SU-DHL-6 (cell line): ENCODE results near the gene NYAP2.

Experiments
- H2AFZ ChIP-seq: fragments of 200-600 bp; sonication (generic); 2 replicates; pipeline ENCODE4 v1.6.1; 2014; ENCODE audit warnings: low read depth, mild to moderate bottlenecking, moderate library complexity, mixed read lengths, antibody characterized with exemption, low read length; ENCODE audit not compliant: severe bottlenecking
- H3F3A ChIP-seq: fragments of 200-600 bp; shearing (Covaris generic); 2 replicates; pipeline ENCODE4 v1.6.0; 2016; ENCODE audit warnings: antibody characterized with exemption, mild to moderate bottlenecking; ENCODE audit not compliant: insufficient read depth
- H3K27ac ChIP-seq: fragments of 200-600 bp; sonication (generic); 2 replicates; pipeline ENCODE4 v1.5.1; 2016; ENCODE audit warnings: low read depth, mild to moderate bottlenecking, low read length, moderate library complexity, mixed read lengths
- H3K27me3 ChIP-seq: fragments of 200-600 bp; sonication (generic), shearing (Covaris generic); 2 replicates; pipeline ENCODE4 v1.6.0; 2014; ENCODE audit warnings: mild to moderate bottlenecking, low read length
- H3K36me3 ChIP-seq: fragments of 200-600 bp; sonication (generic); 2 replicates; pipeline ENCODE4 v1.6.1; 2014; ENCODE audit warnings: mild to moderate bottlenecking, low read length, mixed read lengths
- H3K4me2 ChIP-seq: fragments of 300-600, 200-600 bp; shearing (Covaris generic), sonication (generic); 2 replicates; pipeline ENCODE4 v1.6.0; 2014; ENCODE audit warnings: low read length, low read depth, mild to moderate bottlenecking; ENCODE audit not compliant: poor library complexity, severe bottlenecking
- H3K4me3 ChIP-seq: fragments of 200-600 bp; sonication (generic); 2 replicates; pipeline ENCODE4 v1.5.1; 2014; ENCODE audit warnings: antibody characterized with exemption, low read length, mild to moderate bottlenecking, mixed read lengths; ENCODE audit not compliant: insufficient read depth, poor library complexity, severe bottlenecking
- H3K79me2 ChIP-seq: fragments of 200-600 bp; sonication (generic); 2 replicates; pipeline ENCODE4 v1.6.1; 2014; ENCODE audit warnings: mild to moderate bottlenecking, low read length, moderate library complexity; ENCODE audit not compliant: insufficient read depth
- H3K9ac ChIP-seq: fragments of 200-600 bp; sonication (generic); 2 replicates; pipeline ENCODE4 v1.7.0; 2014; ENCODE audit warnings: mild to moderate bottlenecking, low read length
- H3K9me2 ChIP-seq: fragments of 200-600 bp; sonication (generic); replicated peaks from 2 replicates; pipeline ENCODE4 v1.6.1; 2014; ENCODE audit warnings: low read length; ENCODE audit not compliant: insufficient read depth
- H3K9me3 ChIP-seq: fragments of 200-600 bp; sonication (generic); 2 replicates; pipeline ENCODE4 v1.6.1; 2014; ENCODE audit warnings: low read length, mixed read lengths; ENCODE audit not compliant: insufficient read depth
- H4K20me1 ChIP-seq: fragments of 200-600 bp; sonication (generic); 2 replicates; pipeline ENCODE4 v1.6.1; 2014; ENCODE audit warnings: low read depth, mild to moderate bottlenecking, antibody characterized with exemption, low read length, moderate library complexity, mixed read lengths
- EZH2phosphoT487 ChIP-seq: fragments of 200-600 bp; sonication (generic), shearing (Covaris generic); conservative IDR thresholded peaks from 2 replicates; pipeline ENCODE4 v1.6.1; 2018; ENCODE audit warnings: mild to moderate bottlenecking, antibody characterized with exemption, low read length, moderate library complexity, mixed read lengths
- TF ChIP-seq, protein P1 (sequence below): fragments of 200-600 bp; sonication (generic); IDR thresholded peaks from one replicate; pipeline ENCODE4 v1.5.1; 2017; ENCODE audit warnings: antibody characterized with exemption, mild to moderate bottlenecking, low read length, moderate library complexity; ENCODE audit not compliant: insufficient read depth, poor library complexity, severe bottlenecking

The NYAP2 gene

DNA sequence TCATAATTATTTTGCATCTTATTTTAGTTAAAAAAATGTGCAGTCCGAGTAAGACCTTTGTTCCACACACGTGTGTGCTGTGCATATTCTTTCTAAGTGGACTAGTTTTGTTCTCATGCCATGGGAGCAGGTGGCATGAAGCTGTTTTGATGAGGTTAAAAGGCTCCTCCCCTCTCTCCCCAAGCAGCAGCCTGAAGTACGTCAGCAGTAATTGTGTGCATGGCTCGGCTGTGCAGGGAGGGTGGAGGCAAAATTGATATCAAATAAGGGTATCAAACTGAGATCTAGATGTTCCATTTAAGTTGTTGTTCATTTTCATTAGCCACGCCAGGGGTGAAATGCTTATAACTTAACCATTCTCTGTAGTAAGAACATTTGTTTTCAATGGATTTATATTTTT lies at the start of gene NYAP2:
TSS of gene NYAP2 (plus strand) at position 207 of the 400 bp plus-strand sequence. CDS start 9,171 bp downstream, outside the sequence.
- H3K27ac ChIP-seq: no peak within 1 kb of the TSS
- no peak within 1 kb of the TSS for H3K9ac ChIP-seq
- H3F3A ChIP-seq: no peaks in the 10 kb centered on the region
- no peaks in the 10 kb centered on the region for H3K36me3 ChIP-seq
- H2AFZ ChIP-seq: no peak within 1 kb of the TSS
- no peak for TF ChIP-seq EZH2phosphoT487
- H3K27me3 ChIP-seq: no peaks in the 10 kb centered on the region
- no peak within 1 kb of the TSS for H3K4me2 ChIP-seq
- H3K9me3 ChIP-seq: no peaks in the 10 kb centered on the region
- H3K79me2 ChIP-seq: no peaks in the 10 kb centered on the region
- no peaks in the 10 kb centered on the region for H4K20me1 ChIP-seq
- H3K4me3 ChIP-seq: no peak within 1 kb of the TSS
- no peaks in the 10 kb centered on the region for H3K9me2 ChIP-seq

DNA sequence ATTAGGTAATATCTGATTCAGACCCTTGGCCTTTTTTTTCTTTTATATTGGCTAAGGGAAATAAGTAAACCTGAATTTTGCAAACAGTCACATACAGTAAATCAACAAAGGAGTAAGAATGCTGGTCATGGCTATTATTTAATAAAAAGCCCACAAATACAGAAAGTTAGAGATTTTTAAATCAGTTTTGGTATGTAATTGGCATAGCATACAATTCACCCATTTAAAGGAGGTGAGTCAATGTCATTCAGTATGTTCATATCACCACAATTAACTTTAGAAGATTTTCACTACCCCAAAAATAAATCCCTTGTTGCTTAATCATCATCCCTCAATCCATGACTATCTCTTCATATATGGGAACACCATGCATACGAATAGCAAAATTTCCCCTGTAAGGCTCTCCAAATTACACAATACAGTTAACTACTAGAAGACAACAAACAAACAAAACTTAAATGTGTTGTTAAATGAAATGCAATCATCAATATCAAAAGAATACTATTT lies 45.9 kb upstream of the NYAP2 start:
- TF ChIP-seq EZH2phosphoT487: no peak
- TF ChIP-seq, protein P1, sequence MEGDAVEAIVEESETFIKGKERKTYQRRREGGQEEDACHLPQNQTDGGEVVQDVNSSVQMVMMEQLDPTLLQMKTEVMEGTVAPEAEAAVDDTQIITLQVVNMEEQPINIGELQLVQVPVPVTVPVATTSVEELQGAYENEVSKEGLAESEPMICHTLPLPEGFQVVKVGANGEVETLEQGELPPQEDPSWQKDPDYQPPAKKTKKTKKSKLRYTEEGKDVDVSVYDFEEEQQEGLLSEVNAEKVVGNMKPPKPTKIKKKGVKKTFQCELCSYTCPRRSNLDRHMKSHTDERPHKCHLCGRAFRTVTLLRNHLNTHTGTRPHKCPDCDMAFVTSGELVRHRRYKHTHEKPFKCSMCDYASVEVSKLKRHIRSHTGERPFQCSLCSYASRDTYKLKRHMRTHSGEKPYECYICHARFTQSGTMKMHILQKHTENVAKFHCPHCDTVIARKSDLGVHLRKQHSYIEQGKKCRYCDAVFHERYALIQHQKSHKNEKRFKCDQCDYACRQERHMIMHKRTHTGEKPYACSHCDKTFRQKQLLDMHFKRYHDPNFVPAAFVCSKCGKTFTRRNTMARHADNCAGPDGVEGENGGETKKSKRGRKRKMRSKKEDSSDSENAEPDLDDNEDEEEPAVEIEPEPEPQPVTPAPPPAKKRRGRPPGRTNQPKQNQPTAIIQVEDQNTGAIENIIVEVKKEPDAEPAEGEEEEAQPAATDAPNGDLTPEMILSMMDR: no peak
- Histone ChIP-seq H3K4me2 (no peak overlapping the region), H2AFZ (no peak overlapping the region), H3K4me3 (no peak overlapping the region), H3K79me2 (no peaks in the 10 kb centered on the region), H3K9me3 (no peaks in the 10 kb centered on the region), H3K9me2 (no peaks in the 10 kb centered on the region), H3F3A (no peaks in the 10 kb centered on the region), H3K9ac (no peak overlapping the region), H3K27ac (no peak overlapping the region), H3K27me3 (no peaks in the 10 kb centered on the region), H4K20me1 (no peaks in the 10 kb centered on the region), H3K36me3 (no peaks in the 10 kb centered on the region)

DNA sequence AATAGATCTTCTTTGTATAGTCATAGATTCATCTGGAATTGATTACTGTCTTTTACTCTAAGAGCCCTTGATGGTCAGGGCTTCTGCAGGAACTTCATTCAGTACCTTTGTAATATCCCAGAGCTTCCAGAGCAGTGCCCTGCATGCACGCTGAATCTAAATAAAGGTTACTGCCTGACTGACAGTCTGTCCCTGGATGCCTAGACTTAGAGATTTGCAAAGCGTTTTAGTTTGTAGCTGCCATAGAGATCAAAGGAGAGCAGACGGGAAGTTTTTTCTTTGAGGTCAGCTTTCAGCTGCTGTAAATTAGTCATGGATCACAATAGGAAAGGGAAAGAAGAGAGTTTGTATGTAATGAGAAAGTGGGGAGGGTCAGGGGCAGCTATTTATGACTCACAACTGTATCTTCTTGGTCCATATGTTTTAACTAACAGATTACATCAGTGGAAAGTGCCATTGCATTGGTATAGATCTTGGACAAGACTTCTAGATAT lies 45.2 kb upstream of the NYAP2 start:
- no peak for TF ChIP-seq EZH2phosphoT487
- TF ChIP-seq, protein P1: no peak
- Histone ChIP-seq H3K27me3 (no peaks in the 10 kb centered on the region), H3K4me2 (no peak overlapping the region), H3F3A (no peaks in the 10 kb centered on the region), H4K20me1 (no peaks in the 10 kb centered on the region), H2AFZ (no peak overlapping the region), H3K4me3 (no peak overlapping the region), H3K36me3 (no peaks in the 10 kb centered on the region), H3K79me2 (no peaks in the 10 kb centered on the region), H3K9ac (no peak overlapping the region), H3K9me3 (no peaks in the 10 kb centered on the region), H3K9me2 (no peaks in the 10 kb centered on the region), H3K27ac (no peak overlapping the region)

DNA sequence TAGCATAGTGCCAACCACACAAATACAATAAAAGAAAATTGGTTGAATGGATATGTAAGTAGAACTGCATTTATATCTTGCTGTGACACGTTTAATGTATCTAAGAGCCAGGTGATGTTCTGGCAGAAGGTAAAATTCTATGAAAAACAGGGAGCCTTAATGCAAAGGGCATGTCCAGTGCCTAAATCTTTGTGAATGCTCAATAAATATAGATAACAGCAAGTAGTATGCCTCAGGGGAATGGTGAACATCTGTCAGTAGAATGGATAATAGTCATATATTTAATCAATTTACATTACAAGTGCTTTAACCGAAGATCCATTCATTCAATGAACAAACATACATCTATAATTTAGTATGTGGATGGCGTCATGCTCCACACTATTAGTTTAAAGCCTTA lies 43.7 kb upstream of the NYAP2 start:
- Histone ChIP-seq H3K79me2 (no peaks in the 10 kb centered on the region), H3K36me3 (no peaks in the 10 kb centered on the region), H3K27me3 (no peaks in the 10 kb centered on the region), H3K9me2 (no peaks in the 10 kb centered on the region), H3K4me2 (no peak overlapping the region), H3K4me3 (no peak overlapping the region), H4K20me1 (no peaks in the 10 kb centered on the region), H3F3A (no peaks in the 10 kb centered on the region), H3K9ac (no peak overlapping the region), H3K27ac (no peak overlapping the region), H3K9me3 (no peaks in the 10 kb centered on the region), H2AFZ (no peak overlapping the region)
- TF ChIP-seq EZH2phosphoT487: no peak
- TF ChIP-seq, protein P1: no peak
